Caco-2 (cell line): ENCODE data around the gene IP6K3. TPM values are rescaled to one million over a fixed set of nuclear protein-coding genes. Genes with fewer than 3 reads are reported as not detected.

ENCODE experiments used
- BruUV-seq: library from RNA; stranded (reverse); fragments of 400-500 nt; replicated peaks from 2 replicates; lab custom pipeline; 2021; lab: Mats Ljungman, UMichigan
- CTCF ChIA-PET: fragments of 300-600 bp; sonication (Branson Sonifier 250); formaldehyde crosslinking; loops from one replicate; lab custom pipeline; 2022; ENCODE audit warnings: antibody characterized with exemption; lab: Charles Lee
- POLR2A ChIA-PET: fragments of 300-600 bp; sonication (Branson Sonifier 250); formaldehyde crosslinking; loops from one replicate; lab custom pipeline; 2022; ENCODE audit warnings: antibody characterized with exemption; lab: Charles Lee
- DNase-seq, 2 experiments: peaks; one replicate each; pipeline versions ENCODE4 v3.0.0 to v3.0.0-alpha.2; 2020 to 2022
- H3K27me3 ChIP-seq: replicated peaks from 2 replicates; pipeline ENCODE4 v1.6.0; 2011; ENCODE audit warnings: low read length; ENCODE audit not compliant: control insufficient read depth, insufficient read depth
- H3K36me3 ChIP-seq: 2 replicates; pipeline ENCODE4 v1.5.1; 2011; ENCODE audit warnings: low read length; ENCODE audit not compliant: control insufficient read depth, insufficient read depth
- H3K4me1 ChIP-seq: fragments of 250-450 bp; sonication (Bioruptor Pico); 2 replicates; pipeline ENCODE4 v1.5.1; 2020; ENCODE audit warnings: mild to moderate bottlenecking
- H3K4me3 ChIP-seq: 2 replicates; pipeline ENCODE4 v1.5.1; 2011; ENCODE audit warnings: low read depth, mild to moderate bottlenecking, control low read depth, low read length
- H3K9me3 ChIP-seq: fragments of 250-450 bp; sonication (Bioruptor Pico); 2 replicates; pipeline ENCODE4 v1.5.1; 2020; ENCODE audit warnings: mild to moderate bottlenecking, moderate library complexity
- H3K27ac Mint-ChIP-seq: one replicate; pipeline ENCODE4 v1.8.0; 2022; ENCODE audit warnings: mixed read lengths; ENCODE audit not compliant: unreplicated experiment
- H3K27me3 Mint-ChIP-seq: one replicate; pipeline ENCODE4 v1.8.0; 2022; ENCODE audit warnings: mixed read lengths; ENCODE audit not compliant: insufficient read depth, unreplicated experiment
- H3K36me3 Mint-ChIP-seq: one replicate; pipeline ENCODE4 v1.8.0; 2022; ENCODE audit warnings: mild to moderate bottlenecking, mixed read lengths; ENCODE audit not compliant: insufficient read depth, unreplicated experiment
- H3K4me1 Mint-ChIP-seq: one replicate; pipeline ENCODE4 v1.8.0; 2022; ENCODE audit warnings: low read depth, mixed read lengths; ENCODE audit not compliant: unreplicated experiment
- H3K4me3 Mint-ChIP-seq: one replicate; pipeline ENCODE4 v1.8.0; 2022; ENCODE audit warnings: mild to moderate bottlenecking, moderate library complexity, mixed read lengths; ENCODE audit not compliant: unreplicated experiment
- H3K9me3 Mint-ChIP-seq: one replicate; pipeline ENCODE4 v1.8.0; 2022; ENCODE audit warnings: mixed read lengths; ENCODE audit not compliant: unreplicated experiment
- intact Hi-C: fragments of 100-400 bp; cut with micrococcal nuclease; formaldehyde crosslinking; loops from one replicate; pipeline ENCODE4 v1.10.0; 2022; ENCODE audit not compliant: unreplicated experiment
- total RNA-seq: library from RNA; stranded (reverse); gene quantifications from 2 replicates; pipeline ENCODE4 v1.2.3, GENCODE V29; 2022
- TF ChIP-seq, protein P1 (sequence below), 2 experiments: fragments of 200-600 bp in 1 of 2; IDR thresholded peaks; 1 replicate in 1 of 2; 2 replicates in 1 of 2; pipeline versions ENCODE4 v1.5.1 to v1.8.0; 2011 to 2022; ENCODE audit warnings: antibody characterized with exemption in 1 of 2, control low read depth in 1 of 2, inconsistent platforms in 1 of 2, low read depth in 1 of 2, low read length in 1 of 2, mild to moderate bottlenecking in 1 of 2, moderate library complexity in 1 of 2; ENCODE audit not compliant: insufficient read depth in 1 of 2, severe bottlenecking in 1 of 2, unreplicated experiment in 1 of 2

IP6K3 gene
- total RNA-seq, 1 experiment from 2014 or later = 0.45 TPM

DNA sequence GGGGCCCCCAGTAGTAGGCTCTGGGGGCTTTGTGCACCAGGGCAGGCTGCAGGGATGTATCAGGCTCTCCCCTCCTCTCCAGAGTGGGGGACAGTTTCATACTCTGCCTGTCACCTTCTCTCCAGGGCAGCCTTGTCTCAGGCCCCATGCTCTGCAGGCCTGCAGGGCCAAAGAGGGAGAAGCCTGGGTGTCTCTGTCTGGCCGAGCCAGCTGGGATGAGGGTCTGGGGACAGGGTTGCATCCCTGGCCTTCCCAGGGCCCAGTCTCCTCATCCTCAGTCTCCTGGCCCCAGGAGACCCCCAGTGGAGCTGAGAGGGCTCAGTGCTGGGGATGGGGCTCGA is 14.8 kb upstream of the IP6K3 start:
- Mint-ChIP-seq H3K4me3 (no peak overlapping the region), H3K9me3 (no peaks in the 10 kb centered on the region), H3K27ac (no peak overlapping the region), H3K36me3 (peaks cover 6% of the 10 kb centered on the region), H3K4me1 (peaks cover 12% of the 10 kb centered on the region), H3K27me3 (no peaks in the 10 kb centered on the region)
- Histone ChIP-seq H3K27me3 (no peaks in the 10 kb centered on the region), H3K36me3 (no peaks in the 10 kb centered on the region), H3K9me3 (no peaks in the 10 kb centered on the region), H3K4me3 (no peak overlapping the region), H3K4me1 (peaks cover 7% of the 10 kb centered on the region; the same call in 1 of the 2 replicates)
- POLR2A ChIA-PET = interaction anchor here (0.5 to 1.6 kb wide), 4 partner anchors 33 to 475 kb away, joined by 3 to 15 read pairs (median 3); partner anchors contain the start of genes HMGA1, UQCC2 and ZBTB9
- TF ChIP-seq, protein P1, sequence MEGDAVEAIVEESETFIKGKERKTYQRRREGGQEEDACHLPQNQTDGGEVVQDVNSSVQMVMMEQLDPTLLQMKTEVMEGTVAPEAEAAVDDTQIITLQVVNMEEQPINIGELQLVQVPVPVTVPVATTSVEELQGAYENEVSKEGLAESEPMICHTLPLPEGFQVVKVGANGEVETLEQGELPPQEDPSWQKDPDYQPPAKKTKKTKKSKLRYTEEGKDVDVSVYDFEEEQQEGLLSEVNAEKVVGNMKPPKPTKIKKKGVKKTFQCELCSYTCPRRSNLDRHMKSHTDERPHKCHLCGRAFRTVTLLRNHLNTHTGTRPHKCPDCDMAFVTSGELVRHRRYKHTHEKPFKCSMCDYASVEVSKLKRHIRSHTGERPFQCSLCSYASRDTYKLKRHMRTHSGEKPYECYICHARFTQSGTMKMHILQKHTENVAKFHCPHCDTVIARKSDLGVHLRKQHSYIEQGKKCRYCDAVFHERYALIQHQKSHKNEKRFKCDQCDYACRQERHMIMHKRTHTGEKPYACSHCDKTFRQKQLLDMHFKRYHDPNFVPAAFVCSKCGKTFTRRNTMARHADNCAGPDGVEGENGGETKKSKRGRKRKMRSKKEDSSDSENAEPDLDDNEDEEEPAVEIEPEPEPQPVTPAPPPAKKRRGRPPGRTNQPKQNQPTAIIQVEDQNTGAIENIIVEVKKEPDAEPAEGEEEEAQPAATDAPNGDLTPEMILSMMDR (IDR thresholded peaks at IDR 0.05; ENCODE audit: insufficient read depth in 1 of 2, low read depth in 1 of 2, low read length in 1 of 2, severe bottlenecking in 1 of 2, unreplicated experiment in 1 of 2) = no peak
- intact Hi-C loops = no loop called here
- DNase-seq = no peak
- CTCF ChIA-PET = interaction anchor here (0.6 to 3.0 kb wide), 11 partner anchors 11 to 249 kb away, joined by 3 to 40 read pairs (median 5); partner anchors contain the start of genes BAK1 and UQCC2
- no TSS peak for BruUV-seq

GRCh38 chr6:33759887-33760629 is 13.4 kb upstream of the IP6K3 start:
- intact Hi-C loops = no loop called here
- H3K36me3 ChIP-seq = no peaks in the 10 kb centered on the region; the same call in 1 of the 2 replicates
- Mint-ChIP-seq H3K27ac (no peak overlapping the region), H3K9me3 (no peaks in the 10 kb centered on the region), H3K27me3 (no peaks in the 10 kb centered on the region), H3K36me3 (peaks cover 12% of the 10 kb centered on the region), H3K4me3 (no peak overlapping the region), H3K4me1 (peaks cover 12% of the 10 kb centered on the region)
- H3K27me3 ChIP-seq = no peaks in the 10 kb centered on the region
- POLR2A ChIA-PET = interaction anchor here (0.6 to 1.0 kb wide), 2 partner anchors 48 to 49 kb away, joined by 3 to 8 read pairs; partner anchors contain the start of gene UQCC2
- CTCF ChIA-PET = interaction anchor here (0.5 to 3.0 kb wide), 2 partner anchors 9 to 49 kb away, joined by 4 to 28 read pairs; partner anchors contain the start of gene UQCC2
- H3K4me3 ChIP-seq = no peak overlapping the region
- no TSS peak for BruUV-seq
- H3K9me3 ChIP-seq = no peaks in the 10 kb centered on the region
- TF ChIP-seq, protein P1 (IDR thresholded peaks at IDR 0.05; ENCODE audit: insufficient read depth in 1 of 2, low read depth in 1 of 2, low read length in 1 of 2, severe bottlenecking in 1 of 2, unreplicated experiment in 1 of 2) = no peak
- peaks cover 7% of the 10 kb centered on the region; the same call in 1 of the 2 replicates for H3K4me1 ChIP-seq
- no peak for DNase-seq

GRCh38 chr6:33758815-33759216 is 12.1 kb upstream of the IP6K3 start:
- H3K4me1 ChIP-seq = peaks cover 7% of the 10 kb centered on the region; the same call in 1 of the 2 replicates
- CTCF ChIA-PET = interaction anchor here (0.6 kb wide), 1 partner anchor 34 kb away, joined by 3 read pairs; no protein-coding TSS in a partner anchor
- H3K4me1 Mint-ChIP-seq = peaks cover 12% of the 10 kb centered on the region

More at GRCh38 chr6:33758815-33759216, 12.1 kb upstream of the IP6K3 start:
- no peaks in the 10 kb centered on the region; the same call in 1 of the 2 replicates for H3K36me3 ChIP-seq
- TF ChIP-seq, protein P1 (IDR thresholded peaks at IDR 0.05; ENCODE audit: insufficient read depth in 1 of 2, low read depth in 1 of 2, low read length in 1 of 2, severe bottlenecking in 1 of 2, unreplicated experiment in 1 of 2) = no peak
- Mint-ChIP-seq H3K9me3 (no peaks in the 10 kb centered on the region), H3K27me3 (no peaks in the 10 kb centered on the region), H3K27ac (no peak overlapping the region), H3K36me3 (peaks cover 12% of the 10 kb centered on the region), H3K4me3 (no peak overlapping the region)
- POLR2A ChIA-PET = no interaction called here
- H3K27me3 ChIP-seq = no peaks in the 10 kb centered on the region
- no TSS peak for BruUV-seq
- intact Hi-C loops = no loop called here
- H3K9me3 ChIP-seq = no peaks in the 10 kb centered on the region
- no peak overlapping the region for H3K4me3 ChIP-seq
- peak in 1 of 2 experiments; percentile 27 for DNase-seq
